PFSK-1 (cell line): ENCODE results near the gene ZNF283. TPM values are rescaled to one million over a fixed set of nuclear protein-coding genes. Genes with fewer than 3 reads are reported as not detected.
A peak's percentile ranks its signal among the peaks of the same experiment; 100 is the strongest.

ENCODE experiments used
- FOXP2 ChIP-seq: optimal IDR thresholded peaks from 2 replicates; pipeline ENCODE3; 2011; ENCODE audit warnings: borderline replicate concordance, control low read depth, inconsistent platforms; ENCODE audit not compliant: insufficient read depth; ENCODE audit errors: extremely low read length, extremely low read depth
- POLR2AphosphoS5 ChIP-seq: IDR thresholded peaks from 2 replicates; pipeline ENCODE4 v1.6.1; 2012; ENCODE audit warnings: low read depth, mild to moderate bottlenecking, control low read depth, low read length, moderate library complexity
- SIN3A ChIP-seq: IDR thresholded peaks from 2 replicates; pipeline ENCODE4 v1.6.1; 2012; ENCODE audit warnings: mild to moderate bottlenecking, low read length, moderate library complexity, borderline replicate concordance; ENCODE audit not compliant: insufficient read depth
- TAF1 ChIP-seq: IDR thresholded peaks from 2 replicates; pipeline ENCODE4 v1.6.1; 2012; ENCODE audit warnings: low read length, control low read depth, borderline replicate concordance; ENCODE audit not compliant: insufficient read depth
- polyA plus RNA-seq: library from polyadenylated mRNA; unstranded; fragments of >200 nt; gene quantifications from one replicate; pipeline ENCODE4 v1.2.1, GENCODE V29; 2012; ENCODE audit warnings: low read depth, missing spikeins; ENCODE audit not compliant: insufficient read length
- TF ChIP-seq, protein P1 (sequence below), 2 experiments: IDR thresholded peaks; 2 replicates each; pipeline versions ENCODE4 v1.6.1 to v1.8.0; 2011 to 2012; ENCODE audit warnings: low read depth in 2 of 2, low read length in 2 of 2, control low read depth in 1 of 2, inconsistent platforms in 1 of 2, mild to moderate bottlenecking in 1 of 2, moderate library complexity in 1 of 2; ENCODE audit not compliant: insufficient read depth in 1 of 2

The ZNF283 gene
- polyA plus RNA-seq: 1.0 TPM

DNA sequence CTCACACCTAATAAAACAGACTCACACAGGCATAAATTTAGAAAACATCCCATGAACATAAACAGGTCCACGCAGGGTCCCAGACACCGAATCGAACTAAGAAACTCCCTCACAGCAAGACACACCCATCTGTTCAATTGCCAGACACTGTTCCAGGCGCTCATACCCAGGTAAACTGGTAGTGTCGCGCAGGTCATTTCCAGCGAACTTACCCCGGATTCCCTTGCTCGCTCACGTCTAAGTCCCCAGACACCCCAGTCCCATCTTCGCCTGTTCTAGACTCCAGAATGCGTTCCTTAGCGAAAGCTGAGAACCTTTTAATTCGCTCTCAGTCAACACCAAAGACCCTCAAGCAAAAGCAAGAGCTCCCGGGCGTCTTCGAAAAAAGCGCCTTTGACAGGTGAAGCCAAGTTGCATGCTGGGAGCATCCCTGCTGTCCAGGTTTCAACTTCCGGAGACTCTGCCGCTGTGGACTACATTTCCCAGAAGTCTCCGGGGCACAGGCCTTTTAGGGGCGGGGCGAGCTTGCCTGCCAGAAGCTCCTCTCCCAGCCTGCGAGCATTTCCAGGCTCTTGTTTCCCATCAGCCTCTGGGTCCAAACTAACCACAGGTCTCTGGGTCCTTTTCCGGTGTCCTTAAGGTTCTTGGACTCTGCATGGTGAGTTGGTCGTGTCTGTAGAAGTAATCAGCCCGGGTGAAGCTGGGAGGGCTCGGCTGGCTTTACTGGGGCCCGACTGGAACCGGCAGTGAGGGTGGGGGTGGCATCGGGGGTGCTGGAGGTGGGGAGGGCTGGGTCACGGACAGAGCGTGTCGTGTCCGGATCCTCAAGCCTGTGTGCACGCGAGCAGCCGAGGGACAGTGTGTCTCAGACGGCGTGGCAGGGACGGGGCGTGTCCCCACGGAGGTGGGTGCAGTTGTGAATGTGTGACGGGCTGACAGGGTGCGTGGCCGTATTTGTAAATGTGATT, at the start of gene ZNF283:
Gene ZNF283, plus strand, starts transcription at position 535 of the 968 bp plus-strand sequence. CDS start 6,184 bp downstream, outside the sequence.
- 0 out of 2 replicates have a peak, but pooled peaks have one; percentile 54 for TF ChIP-seq TAF1
- TF ChIP-seq POLR2AphosphoS5: peak; percentile 79; the same call in 1 of the 2 replicates
- TF ChIP-seq FOXP2: no peak

DNA sequence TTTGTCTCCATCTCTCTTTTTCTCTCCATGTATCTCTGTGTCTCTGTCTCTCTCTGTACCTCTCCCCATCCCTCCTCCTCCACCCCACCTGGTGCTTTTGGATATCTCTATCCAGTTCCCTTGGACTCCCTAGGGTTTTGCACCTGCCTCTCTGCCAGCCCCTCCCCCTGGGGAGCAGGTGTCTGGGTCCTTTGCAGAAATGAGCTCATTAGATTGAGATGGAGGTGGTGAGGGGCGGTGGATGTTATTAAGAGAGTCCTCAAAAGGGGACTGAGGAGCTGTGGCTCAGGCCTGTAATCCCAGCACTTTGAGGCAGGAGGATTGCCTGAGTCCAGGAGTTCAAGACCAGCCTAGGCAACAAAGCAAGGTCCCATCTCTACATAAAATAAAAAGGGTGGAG, 48.5 kb upstream of the ZNF283 start:
- TF ChIP-seq TAF1 (no peak), POLR2AphosphoS5 (no peak), FOXP2 (no peak), SIN3A (no peak)
- TF ChIP-seq, protein P1, sequence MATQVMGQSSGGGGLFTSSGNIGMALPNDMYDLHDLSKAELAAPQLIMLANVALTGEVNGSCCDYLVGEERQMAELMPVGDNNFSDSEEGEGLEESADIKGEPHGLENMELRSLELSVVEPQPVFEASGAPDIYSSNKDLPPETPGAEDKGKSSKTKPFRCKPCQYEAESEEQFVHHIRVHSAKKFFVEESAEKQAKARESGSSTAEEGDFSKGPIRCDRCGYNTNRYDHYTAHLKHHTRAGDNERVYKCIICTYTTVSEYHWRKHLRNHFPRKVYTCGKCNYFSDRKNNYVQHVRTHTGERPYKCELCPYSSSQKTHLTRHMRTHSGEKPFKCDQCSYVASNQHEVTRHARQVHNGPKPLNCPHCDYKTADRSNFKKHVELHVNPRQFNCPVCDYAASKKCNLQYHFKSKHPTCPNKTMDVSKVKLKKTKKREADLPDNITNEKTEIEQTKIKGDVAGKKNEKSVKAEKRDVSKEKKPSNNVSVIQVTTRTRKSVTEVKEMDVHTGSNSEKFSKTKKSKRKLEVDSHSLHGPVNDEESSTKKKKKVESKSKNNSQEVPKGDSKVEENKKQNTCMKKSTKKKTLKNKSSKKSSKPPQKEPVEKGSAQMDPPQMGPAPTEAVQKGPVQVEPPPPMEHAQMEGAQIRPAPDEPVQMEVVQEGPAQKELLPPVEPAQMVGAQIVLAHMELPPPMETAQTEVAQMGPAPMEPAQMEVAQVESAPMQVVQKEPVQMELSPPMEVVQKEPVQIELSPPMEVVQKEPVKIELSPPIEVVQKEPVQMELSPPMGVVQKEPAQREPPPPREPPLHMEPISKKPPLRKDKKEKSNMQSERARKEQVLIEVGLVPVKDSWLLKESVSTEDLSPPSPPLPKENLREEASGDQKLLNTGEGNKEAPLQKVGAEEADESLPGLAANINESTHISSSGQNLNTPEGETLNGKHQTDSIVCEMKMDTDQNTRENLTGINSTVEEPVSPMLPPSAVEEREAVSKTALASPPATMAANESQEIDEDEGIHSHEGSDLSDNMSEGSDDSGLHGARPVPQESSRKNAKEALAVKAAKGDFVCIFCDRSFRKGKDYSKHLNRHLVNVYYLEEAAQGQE (IDR thresholded peaks at IDR 0.05; ENCODE audit: insufficient read depth in 1 of 2, low read depth in 2 of 2, low read length in 2 of 2): no peak

- TF ChIP-seq SIN3A: no peak
- no peak for TF ChIP-seq POLR2AphosphoS5
- TF ChIP-seq, protein P1 (IDR thresholded peaks at IDR 0.05; ENCODE audit: insufficient read depth in 1 of 2, low read depth in 2 of 2, low read length in 2 of 2): no peak
- no peak for TF ChIP-seq TAF1
- no peak for TF ChIP-seq FOXP2
Measured at GRCh38 chr19:43779147-43779819, 47.8 kb upstream of the ZNF283 start.

DNA sequence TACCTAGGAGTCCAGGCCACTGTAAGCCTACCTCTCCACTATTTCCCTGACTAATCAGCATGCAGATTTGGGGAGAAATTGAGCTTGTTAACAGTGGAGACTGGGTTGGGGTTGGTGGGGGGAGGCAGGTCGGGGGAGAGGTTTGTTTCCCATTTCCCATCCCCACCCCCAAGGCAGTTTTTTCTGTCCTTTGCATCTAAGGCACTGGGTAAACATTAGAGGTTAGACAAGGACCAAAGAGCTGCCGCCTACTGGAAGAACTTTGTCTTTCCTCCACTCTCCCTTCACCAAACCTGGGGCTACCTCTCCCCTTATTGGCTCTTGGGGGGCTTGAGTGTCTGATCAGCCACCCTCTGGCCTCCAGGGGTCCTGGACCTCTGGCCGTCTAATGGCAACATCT, 47.3 kb upstream of the ZNF283 start:
- TF ChIP-seq POLR2AphosphoS5 (no peak), FOXP2 (no peak), TAF1 (no peak), SIN3A (no peak)
- TF ChIP-seq, protein P1 (IDR thresholded peaks at IDR 0.05; ENCODE audit: insufficient read depth in 1 of 2, low read depth in 2 of 2, low read length in 2 of 2): no peak

- TF ChIP-seq TAF1 (no peak), FOXP2 (no peak), POLR2AphosphoS5 (no peak), SIN3A (no peak)
- TF ChIP-seq, protein P1 (IDR thresholded peaks at IDR 0.05; ENCODE audit: insufficient read depth in 1 of 2, low read depth in 2 of 2, low read length in 2 of 2): no peak
Measured at GRCh38 chr19:43780706-43781525, 46.2 kb upstream of the ZNF283 start, which contains the start of gene KCNN4. TSS of gene KCNN4 (minus strand) at chr19:43780973. CDS start at chr19:43780861, 112 bp downstream.
